NOMO-1 treated with DMSO at 0.1 percent for 48 hours (cell line): ENCODE data around the gene DCST1.
A peak's percentile ranks its signal among the peaks of the same experiment; 100 is the strongest.

Experiments
- DNase-seq: peaks from one replicate; lab custom pipeline; 2025; ENCODE audit not compliant: unreplicated experiment; lab: John Stamatoyannopoulos, UW

The DCST1 gene

GRCh38 chr1:155012776-155013602 is 20.6 kb upstream of the DCST1 start:
- DNase-seq: no peak

DNA sequence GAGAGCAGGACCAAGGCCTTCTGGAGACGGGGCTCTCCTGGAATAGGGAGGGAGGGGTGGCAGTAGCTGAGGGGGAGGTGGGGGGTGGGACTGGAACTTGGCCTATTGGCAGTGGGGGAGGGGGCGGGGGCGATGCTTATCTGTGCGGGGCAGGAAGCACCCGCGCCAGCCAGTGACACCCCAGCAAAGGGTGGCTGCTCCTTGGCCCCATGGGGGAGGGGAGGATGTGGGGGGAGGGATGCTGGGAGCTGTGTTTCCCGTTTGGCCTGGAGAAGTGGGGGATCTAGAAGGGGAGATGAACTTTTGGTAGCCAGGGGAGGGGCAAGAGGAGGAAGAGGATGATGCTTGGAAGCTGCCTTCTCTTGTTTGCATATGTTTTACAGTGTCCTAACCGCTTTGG is 20.0 kb upstream of the DCST1 start:
- no peak for DNase-seq

GRCh38 chr1:155014709-155015508 is 18.7 kb upstream of the DCST1 start:
- DNase-seq: no peak

GRCh38 chr1:155015527-155016230 is 17.9 kb upstream of the DCST1 start:
- DNase-seq: no peak

DNA sequence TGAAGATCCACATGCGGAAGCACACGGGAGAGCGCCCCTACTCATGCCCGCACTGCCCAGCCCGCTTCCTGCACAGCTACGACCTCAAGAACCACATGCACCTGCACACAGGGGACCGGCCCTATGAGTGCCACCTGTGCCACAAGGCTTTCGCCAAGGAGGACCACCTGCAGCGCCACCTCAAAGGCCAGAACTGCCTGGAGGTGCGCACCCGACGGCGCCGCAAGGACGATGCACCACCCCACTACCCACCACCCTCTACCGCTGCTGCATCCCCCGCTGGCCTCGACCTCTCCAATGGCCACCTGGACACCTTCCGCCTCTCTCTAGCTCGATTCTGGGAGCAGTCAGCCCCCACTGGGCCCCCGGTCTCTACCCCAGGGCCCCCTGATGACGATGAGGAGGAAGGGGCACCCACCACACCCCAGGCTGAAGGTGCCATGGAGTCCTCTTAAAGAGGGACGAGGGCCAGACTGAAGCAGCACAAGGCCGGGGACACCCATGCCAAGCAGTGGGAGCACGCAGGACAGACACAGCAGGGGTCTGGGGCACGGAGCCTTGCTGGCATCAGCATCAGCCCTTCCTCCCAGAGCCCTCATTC is 17.3 kb upstream of the DCST1 start:
- no peak for DNase-seq

DNA sequence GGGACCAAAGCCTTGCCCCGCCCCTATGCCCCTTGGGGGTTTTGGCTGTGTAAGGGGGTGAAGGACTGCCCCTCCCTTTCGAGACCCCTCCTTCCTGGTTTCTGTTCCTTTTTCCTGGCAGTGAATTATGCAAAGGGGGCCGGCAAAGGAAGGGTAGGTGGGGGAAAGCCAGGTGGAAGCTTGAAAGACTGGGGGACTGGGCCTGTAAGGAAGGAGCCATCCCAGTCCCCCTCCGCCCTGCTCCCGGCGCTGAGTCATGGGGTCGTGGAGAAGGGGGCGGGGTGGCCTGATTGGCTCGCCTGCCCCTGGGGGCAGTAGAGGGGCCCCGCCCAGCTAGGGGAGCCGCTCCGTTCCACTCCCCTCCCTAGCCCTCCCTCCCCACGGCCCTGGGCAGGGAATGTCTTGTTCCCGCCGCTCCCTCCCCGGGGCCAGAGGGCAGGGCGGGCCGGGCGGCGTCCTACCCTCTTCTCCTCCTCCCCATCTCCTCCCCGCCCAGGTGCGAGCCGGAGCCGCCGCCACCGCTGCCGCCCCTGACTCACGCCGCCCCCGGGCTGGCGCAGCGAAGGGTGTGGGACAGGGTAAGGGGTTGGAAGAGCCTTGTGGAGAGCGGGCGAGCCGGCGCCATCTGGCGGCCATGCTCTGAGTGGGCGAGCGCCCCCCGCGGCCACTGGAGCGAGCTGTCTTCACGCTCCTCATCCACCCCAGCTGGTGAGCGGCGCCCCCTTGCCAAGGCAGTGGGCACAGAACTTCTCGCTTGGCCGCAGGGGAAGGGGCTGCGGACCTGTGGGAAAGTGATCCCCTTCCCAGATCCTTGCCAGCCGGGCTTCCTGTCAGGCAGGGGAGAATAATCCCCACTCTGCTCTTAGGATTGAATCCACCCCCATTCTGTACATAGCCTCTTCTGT is 16.3 kb upstream of the DCST1 start:
- DNase-seq: peak; percentile 84

DNA sequence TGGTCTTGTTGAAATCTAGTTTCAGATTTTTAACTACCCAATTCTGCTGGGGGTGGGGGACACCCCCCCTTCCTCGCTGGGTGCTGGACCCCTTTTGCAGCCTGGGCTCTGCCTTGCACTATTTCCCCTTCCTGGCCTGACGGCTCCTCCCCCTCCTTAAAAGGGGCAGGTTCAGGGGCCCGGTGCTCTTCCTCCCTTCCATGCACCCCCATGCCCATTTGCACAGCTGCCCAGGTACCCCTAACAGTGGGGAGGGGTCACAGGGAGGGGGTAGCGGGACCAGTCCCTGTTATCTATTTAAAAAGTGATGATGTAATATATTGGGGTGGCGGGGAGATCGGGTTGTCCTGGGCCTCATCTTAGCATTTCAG is 15.7 kb upstream of the DCST1 start:
- no peak for DNase-seq

- DNase-seq: no peak
Measured at GRCh38 chr1:155018617-155019348, 14.8 kb upstream of the DCST1 start.

DNA sequence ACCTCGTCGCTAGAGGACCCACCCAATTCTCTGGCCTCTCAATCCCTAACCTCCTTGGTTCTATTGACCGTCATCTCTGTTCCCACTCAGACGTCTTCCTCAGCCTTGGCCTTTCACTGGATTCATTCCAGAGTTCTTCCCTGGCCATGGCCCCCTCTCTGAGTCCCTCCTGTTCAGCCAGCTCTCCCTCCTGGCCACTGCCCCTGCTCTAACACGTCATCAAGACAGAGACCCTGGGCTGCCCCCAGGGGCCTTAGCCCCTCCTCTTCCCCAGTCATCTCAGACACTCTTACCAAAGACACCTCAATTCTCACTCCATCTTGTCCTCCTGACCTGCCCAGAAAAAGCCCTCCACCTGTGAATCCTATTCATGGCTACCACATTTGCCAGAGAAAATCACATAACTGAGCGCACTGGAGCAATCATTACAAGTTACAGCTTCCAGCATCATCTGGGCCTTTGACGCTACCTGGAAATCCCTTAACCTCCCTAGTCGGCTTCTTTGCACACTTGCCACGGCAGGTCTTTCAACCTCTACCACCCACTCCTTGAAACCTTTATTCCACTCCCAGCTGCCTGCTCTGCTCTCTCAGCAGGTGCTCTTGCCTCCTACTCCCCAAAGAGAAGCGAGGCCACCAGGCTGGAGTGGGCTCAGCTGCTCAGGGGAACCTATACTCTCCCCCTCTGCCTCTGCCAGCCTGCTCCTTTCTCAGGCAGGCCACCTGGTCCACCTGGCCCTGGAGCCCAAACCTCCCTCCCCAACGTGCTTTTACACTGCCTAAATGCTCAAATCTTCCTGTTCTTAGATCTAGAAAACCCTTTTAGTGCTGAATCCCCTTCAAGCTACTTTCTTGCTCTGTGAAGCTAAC is 14.0 kb upstream of the DCST1 start:
- DNase-seq: no peak

GRCh38 chr1:155022136-155022926 is 11.3 kb upstream of the DCST1 start:
- DNase-seq: no peak

- DNase-seq: no peak
Measured at GRCh38 chr1:155022927-155023236, 10.7 kb upstream of the DCST1 start.

DNA sequence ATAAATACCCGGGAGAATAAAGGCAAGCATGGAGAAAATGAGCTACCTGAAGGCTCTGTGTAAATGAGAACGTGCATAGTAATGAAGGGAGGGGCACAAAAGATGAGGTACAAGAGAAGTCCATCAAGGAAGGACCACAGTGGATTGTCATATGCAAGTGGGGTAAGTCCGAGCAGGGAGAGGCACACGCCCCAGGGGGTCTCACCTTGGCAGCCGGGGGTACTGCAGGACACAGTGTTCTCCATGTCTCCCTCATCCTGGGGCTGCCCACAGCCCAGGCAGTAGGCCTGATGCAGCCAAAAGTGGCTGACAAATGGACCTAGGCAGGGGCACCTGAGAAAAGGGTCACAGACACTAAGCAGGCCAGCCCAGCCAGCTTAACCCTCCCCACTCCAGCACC is 10.0 kb upstream of the DCST1 start:
- DNase-seq: no peak

- DNase-seq: no peak
Measured at GRCh38 chr1:155024315-155024714, 9.3 kb upstream of the DCST1 start.

DNA sequence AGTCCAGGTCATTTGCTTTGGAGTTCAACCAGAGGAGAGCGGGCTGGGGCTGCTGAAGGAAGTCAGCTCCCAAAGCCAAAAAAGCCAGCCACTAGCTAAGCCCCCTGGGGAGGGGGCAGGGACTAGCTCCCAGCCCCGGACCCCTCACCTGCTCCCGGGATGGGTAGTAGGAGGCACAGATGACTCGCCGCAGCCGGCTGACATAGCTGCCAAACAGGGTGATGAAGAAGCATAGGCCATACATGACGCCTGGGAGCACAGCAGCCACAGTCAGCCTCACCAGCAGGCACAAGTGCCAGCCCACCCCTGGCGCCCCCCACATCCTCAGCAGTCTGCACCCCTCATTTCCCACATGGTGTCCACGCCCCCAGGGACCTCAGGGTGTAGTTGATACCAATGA is 7.5 kb upstream of the DCST1 start:
- DNase-seq: no peak

GRCh38 chr1:155026588-155026987 is 7.0 kb upstream of the DCST1 start:
- DNase-seq: no peak

DNA sequence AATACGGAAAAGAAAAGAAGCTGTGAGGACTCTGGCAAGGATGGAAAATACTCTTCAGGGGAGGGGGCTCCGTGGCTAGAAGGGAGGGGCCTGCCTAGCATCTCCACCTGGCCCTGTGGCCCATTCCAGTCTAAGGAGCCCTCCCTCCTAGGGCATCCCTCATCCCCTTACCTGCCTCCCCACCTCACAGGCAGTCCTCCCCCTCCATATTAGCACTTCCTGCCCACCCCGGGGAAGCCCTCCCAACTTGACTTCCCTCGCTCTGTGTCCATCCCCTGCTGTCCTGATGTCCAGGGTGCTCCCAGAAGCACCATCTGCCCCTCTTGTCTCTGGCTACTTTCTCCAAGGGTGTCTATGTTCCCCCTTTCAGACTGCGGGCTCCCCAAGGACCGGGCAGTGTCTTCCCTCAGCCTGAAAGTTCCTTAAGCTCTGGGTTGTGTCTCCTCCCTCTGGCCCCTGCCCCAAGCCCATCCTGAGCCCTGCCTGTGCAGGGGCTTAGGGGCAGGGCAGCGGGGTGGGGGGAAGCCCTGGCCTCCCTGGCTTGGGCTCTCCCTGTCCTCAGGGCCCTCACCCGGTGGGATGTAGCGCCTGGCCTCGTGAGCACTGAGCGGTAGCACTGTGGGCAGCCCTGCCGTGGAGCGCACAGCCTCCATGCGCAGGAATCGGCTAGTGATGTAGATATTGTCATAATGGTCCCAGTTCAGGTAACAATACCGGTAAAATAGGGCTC is 3.9 kb upstream of the DCST1 start:
- DNase-seq: no peak

DNA sequence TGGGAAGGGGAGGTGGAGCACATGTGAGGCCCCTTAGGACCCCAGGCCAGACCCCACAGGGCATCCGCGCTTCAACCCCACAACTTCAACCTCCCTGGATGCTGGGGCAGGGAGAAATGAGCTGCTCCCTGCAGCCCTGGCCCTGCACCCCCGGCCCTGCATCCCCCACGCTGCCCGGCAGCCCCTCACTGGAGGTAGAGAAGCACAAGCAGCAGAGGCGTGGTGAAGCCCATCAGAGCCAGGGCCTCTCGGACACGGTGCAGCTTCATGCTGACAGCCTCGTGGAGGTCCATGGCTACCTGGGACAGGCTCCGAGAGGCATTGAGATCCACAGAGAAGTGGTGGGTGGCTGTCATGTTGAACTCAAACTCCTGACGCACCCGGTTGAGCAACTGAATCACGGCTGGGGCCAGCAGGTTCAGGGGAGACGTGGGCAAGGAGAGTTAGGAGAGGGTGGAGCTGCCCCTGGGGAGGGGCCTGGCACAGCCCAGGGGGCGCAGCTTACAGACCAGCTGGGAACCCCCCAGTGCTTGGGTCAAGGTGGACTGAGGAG is 3.3 kb upstream of the DCST1 start:
- DNase-seq: no peak
